Epidermal melanocyte (primary cell): Measurements from ENCODE around the gene MYF5.
"Not testable (repeated sequence)": the region's sequence is repeated elsewhere in the genome, so short reads cannot be mapped to it uniquely, and the experiment has no call there.

Experiments
- DNase-seq: peaks from one replicate; pipeline ENCODE4 v3.0.0; 2011; ENCODE audit warnings: low spot score; ENCODE audit not compliant: insufficient read length

Gene MYF5

GRCh38 chr12:80716696-80717469 is at the start of gene MYF5:
Gene MYF5, plus strand, starts transcription at chr12:80716912. Its CDS starts 152 bp downstream, at chr12:80717064.
- no peak for DNase-seq

DNA sequence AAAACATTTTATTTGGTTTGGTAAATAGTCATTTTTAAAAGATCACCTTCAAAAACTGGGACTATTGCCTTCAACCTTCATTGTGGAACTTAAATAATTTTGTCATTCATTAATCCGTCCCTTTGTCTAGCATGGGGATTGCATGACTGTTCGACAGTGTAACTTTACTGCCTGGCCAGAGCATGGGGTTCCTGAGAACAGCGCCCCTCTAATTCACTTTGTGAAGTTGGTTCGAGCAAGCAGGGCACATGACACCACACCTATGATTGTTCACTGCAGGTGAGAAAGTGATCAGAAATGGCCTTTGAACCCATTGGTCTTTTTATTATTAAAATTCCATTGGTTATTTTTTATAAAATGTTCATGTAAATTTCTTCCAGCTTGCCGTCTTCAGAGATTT is 46.5 kb upstream of the MYF5 start:
- DNase-seq, result no peak

- DNase-seq, result not testable (repeated sequence)
Measured at GRCh38 chr12:80676042-80676636, 40.6 kb upstream of the MYF5 start.

DNA sequence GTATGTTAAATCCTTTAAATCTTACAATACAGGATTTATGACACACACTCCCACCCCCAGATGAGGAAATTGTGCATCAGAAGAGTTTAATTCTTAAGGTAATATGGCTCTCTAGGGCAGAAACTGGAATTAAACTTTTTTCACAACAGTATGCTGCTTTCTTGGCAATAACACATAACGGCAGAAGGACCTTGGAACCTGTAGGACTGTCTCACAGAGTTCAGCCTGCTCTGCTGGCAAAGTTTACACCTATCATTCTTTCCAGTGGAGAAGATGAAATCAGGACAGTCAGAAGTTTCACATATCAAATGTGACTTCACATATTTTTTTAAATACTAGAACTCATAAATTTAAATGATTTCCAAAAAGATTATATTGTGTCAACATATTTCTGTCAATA is 39.9 kb upstream of the MYF5 start:
- no peak for DNase-seq

DNA sequence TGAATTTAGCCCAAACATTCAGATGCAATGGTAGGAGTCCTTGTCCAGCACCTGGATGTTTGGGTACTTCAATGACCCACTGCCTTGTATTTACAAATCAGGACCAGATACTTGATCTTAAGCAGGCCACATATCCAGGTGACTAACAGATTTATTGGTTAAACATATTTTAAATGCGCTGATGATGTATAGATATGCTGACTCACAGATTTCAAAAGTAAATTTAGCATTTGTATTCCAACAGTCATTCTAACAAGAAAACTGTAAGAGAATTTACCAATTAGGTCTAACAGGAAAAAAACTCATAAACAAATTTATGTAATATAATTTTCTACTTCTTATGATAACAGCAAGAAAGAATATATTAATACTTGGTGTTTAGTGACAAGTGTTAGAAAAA is 38.7 kb upstream of the MYF5 start:
- no peak for DNase-seq

- no peak for DNase-seq
Measured at GRCh38 chr12:80679346-80680131, 37.2 kb upstream of the MYF5 start.

DNA sequence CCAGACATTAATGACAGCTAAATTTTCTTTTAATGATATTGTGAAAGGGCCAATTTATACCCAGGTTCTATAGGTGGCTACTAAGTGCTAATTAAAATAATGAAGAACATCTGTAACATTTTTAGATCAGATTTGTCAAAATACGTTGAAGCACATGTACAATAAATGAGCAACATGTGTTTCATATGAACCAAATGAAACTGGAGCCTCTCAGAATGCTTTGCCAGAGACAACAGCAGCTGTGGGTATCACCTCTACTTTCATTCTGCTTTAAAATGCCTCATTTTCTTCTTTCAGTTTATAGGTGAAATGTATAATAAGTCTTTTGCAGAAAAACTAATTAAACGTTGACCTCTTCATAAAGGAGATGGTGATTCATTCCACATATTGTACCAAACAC is 35.4 kb upstream of the MYF5 start:
- no peak for DNase-seq

DNA sequence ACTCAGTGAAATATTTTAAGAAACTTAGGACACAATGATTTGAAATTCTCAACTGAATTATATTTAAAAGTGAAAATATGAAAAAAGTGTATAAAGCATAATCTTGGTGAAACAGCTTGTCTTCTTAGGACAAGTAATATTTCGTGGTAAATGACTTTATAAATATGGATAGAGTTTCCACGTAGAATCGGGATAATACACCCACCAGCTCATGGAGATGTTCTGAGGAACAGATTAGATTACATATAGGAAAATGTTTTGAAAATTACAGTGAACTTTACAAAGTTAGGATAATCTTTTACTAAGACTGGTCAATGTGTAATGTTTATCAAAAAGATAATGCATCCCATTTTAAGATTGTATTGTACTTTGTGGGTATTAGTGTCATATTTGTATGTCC is 34.9 kb upstream of the MYF5 start:
- no peak for DNase-seq

DNA sequence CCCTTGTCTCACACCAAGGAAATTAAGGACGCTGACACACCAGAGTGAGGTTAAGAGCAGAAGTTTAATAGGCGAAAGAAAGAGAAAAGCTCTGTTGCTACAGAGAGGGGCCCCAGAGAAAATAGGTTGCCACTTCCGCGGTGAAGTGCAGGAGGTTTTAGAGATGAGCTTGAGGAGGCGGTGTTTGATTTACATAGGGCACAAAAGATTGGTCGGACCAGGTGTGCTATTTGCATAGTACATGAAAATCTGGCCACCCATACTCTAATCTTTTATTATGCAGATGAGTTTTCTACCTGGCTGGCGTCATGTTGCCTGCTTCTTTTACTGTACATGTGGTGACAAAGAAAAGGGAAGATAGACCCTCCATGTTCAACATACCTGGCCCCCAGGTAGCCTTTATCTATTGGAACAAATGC is 32.6 kb upstream of the MYF5 start:
- DNase-seq, result no peak

DNA sequence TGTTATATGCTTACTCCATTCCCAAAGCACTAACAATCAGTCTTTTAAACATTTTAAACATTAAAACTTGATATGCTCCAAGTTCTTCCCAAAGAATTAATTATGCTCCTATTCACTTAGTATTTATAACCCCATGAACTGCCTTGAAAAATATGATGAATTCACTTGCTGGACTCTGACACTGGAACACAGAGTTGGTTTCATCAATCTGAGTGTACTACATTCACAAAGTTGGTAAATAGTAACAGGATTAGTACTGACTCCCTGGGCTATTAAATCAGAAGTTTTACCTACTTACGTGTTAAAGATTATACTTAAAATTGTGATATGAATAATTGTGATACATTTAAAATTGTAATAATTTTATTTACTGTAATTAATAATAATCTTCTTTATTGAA is 26.6 kb upstream of the MYF5 start:
- DNase-seq, result no peak

DNA sequence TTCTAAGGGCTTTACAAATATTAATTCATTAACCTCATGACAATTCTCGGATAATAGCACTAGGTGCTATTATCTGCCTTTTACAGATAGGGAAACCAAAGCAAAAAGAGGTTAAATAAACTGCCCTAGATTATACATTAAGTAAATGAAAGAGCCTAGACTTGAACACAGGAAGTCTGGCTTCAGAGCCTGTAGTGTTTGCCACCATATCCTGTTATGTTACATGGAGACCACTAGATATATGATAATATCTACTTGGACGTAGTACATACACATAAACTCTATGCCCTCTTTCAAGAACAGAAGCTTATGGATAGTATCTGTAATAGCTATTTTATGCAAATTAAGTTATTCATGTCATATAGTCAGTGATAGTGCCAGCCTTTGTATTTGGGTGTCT is 26.2 kb upstream of the MYF5 start:
- DNase-seq, result no peak

GRCh38 chr12:80692114-80692513 is 24.6 kb upstream of the MYF5 start:
- DNase-seq, result no peak

DNA sequence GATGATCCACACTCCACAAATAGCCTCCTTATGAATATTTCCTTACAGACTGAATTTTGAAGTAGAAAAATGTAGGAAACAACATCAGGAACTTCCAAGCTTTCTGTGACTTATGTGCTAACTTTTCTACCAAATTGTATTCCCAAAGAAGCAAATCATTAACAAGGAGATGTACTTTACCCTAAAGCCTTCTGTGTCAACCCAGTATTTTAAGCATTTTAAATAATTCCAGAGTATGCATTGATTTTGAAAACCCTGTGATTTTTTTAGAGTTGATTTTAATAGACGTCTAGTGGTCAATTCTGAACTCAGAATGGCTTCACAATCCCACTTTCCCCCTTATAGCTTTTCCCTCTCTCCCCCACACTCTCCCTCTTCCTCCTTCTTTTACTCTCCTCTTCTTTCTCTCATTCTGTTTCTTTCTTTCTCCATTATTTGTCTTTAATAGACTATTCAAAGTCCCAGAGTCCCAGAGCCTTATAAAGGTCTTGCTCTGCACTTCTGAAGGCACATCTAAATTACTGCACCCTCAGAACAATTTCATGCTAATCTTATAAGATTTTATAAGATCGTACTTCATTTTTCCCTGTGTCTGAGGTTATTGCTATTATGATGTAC is 19.3 kb upstream of the MYF5 start:
- no peak for DNase-seq

DNA sequence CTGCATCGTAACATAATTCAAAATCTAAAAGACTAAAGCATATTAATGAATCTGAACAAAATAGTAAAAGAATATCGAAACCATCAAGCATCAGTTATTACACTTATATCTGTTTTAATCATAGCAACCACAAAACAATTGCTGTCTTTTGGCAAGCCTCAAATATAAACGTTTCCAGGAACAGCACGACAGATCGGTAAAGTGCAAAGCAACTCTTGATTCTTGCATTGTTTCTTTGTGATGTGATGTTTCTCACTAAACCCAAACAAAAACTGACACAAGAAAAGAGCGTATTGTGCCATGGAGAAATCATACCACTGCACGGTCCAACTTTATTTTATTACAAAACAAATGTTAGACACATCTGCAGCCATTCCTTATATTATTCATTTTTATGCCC is 18.5 kb upstream of the MYF5 start:
- DNase-seq, result no peak

DNA sequence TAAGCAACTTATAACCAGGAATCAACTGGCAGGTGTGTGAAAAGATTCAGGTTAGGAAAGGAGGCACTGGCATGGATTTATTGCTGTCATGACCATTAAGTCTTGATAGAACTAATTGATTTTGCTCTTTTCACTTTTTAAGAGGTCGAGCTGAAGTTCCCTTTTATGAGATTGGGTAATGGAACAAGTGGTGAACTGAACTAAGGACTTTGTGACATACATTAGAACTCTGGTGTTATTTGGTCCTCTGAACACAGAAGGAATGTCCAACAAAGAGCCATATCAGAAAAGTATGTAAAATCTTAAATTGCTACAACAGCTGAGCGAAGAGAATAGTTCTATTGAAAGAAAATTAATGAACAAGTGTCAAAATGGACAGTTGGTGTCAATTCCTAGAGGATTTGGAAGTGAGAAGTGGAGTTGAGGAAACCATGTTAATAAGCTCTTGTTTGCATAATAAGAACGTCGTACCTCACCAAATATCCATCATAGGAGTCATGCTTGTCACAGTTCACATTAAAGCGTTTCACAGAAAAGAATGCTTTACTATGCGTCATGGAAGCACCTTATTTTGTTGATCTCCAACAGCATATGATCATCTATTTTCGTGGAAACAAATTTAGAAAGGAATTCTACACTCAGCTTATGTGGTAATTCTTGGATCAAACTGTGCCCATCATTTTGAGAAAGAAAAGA is 17.7 kb upstream of the MYF5 start:
- no peak for DNase-seq

DNA sequence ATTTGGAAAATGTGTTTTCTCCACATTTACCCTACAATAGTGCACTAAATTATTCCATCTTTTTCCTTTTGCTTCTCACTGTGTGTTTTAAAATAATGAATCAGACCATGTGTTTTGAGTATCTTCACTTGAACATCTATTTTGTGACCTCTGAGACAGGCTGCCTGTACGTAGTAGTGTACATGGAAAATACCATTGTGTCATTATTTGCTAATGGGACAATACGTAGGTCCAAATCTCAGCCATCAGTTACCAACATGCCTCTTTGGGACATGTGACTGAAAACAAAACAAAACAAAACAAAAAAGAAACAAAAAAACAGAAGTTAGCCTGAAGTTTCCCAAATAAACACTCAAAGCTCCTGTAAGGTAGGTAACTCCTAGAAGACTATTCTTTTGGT is 16.4 kb upstream of the MYF5 start:
- no peak for DNase-seq

DNA sequence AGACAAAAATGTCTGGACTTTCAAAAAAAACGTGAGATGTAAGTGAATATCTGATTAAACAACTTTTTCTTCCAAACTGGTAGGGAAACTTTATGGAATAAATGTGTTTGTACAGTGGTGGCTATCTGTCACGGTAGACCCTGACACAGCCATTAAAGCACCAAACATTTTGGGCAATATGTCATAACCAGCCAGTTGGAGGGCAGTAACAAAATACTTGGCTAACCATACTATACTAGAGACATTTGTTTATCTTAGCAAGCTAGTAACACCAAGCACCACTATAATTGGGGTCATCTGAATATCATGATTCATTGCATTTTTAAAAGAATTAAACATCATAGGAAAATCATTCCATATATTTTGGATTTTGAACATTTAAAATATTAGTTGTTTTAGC is 15.3 kb upstream of the MYF5 start:
- no peak for DNase-seq

DNA sequence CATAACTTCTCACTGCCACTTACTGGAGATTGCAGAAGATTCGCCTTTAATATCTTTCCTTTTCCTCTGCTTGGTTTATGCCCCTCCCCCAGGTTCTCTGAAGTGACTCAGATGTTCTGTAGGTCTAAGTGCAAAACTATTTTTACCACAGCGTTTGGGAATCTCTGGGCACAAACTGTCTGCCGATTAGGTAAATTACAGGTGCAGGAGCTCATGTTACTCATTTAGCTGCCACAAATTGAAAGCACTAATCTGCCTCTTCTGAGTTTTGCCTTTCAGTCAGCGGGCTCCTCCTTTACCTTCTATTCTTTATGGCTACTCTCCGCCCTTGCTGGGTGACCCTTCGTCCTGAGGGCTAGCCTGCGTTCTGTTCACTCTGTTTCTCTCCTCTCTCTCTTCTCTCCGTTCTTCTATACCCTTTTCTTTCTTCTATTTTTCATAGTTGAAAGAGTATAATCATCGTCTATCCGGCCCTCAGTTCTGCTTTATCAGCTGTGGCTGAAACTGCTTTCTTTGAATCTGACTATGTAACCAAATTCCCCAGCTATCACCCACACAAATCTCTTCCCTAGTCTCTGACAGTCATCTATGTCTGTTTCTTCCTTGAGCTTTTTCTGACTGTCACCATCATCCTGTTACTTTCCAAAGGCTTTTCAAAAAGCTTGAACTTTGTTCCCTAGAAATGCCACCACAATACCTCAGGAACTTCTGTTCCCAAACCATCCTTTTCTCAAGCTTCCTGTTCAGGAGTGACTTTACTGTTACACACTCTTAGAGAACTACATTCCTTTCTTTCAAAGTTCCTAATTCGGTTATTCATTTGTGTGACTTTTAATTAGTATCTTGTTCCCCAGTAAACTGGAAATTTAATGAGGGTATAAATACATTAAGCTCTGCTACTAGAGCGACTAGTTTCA is 13.6 kb upstream of the MYF5 start:
- DNase-seq, result no peak

DNA sequence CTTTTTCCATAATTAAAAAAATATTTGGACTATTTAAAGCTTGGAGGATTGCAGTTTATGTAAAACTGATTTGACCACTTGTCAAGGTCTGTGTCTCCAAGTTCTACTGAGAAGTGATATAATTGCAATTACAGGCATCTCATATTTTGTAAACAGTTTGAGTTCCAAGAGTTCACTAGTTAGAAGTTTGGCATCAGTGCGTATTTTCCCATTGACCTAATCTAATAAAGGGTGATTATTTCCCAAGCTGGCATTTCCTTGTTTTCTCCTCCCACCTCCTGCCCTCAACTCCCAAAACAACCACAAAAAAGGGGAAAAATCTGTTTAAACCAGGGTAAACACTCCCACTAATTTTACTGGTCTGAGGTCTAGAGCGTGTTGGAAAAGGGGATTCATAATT is 12.3 kb upstream of the MYF5 start:
- no peak for DNase-seq

DNA sequence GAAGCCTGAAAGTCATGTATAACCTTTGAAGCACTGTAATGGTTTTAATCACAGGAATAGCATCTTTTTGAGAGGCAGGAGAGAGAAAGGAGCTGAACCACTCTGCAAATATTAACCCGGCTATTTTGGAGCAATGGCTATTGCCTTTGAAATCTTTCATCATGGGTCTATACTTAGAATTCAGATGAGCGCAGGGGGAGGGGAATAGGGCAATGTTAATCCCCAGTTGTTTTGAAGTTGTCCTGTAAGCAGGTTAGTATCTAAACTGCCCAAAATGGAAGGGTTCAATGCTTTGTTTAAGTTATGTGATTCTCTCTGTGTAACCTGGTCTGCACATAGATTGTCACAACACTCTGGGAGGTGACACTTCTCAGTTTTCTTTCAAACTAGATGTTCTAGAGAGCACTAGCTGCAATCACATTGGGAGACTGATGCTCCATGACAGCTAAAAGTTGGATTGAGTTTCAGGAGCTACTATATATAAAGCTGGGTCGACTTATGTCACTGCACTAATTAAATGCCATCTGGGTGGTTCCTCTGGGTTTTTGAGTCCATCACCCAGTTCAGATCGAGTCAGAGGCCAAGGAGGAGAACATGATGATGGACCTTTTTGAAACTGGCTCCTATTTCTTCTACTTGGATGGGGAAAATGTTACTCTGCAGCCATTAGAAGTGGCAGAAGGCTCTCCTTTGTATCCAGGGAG is 9.4 kb upstream of the MYF5 start, which contains the start of gene MYF6:
TSS of gene MYF6 (plus strand) at position 509 of the 704 bp plus-strand sequence. CDS start at position 595, 86 bp downstream.
- no peak for DNase-seq
